ENCODE data around the gene BTNL3.

Gene BTNL3

DNA sequence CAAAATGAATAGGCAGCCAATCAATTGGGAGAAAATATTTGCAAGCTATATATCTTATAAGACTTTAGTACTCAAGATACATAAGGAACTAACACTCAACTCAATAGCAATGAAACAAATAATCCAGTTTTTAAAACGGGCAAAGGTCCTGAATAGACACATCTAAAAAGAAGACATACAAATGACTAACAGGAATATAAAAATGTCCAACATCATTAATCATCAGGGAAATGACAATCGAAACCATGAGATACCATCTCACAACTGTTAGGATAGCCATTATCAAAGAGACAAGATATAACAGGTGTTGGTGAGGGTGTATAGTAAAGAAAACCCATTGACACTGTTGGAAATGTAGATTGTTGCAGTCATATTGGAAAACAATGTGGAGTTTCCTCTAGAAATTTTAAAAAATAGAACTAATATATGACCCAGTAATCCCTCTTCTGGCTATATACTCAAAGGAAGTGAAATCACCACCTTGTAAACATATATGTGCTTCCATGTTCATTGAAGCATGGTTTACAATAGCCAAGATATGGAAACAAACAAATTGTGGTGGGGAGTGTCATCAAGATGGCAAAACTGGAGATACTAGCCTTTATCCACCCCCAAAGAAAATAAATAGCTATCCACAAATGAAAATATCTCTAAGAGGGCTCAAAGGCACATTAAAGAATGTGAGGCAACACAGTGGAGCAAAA is 13.9 kb upstream of the BTNL3 start:
- TF ChIP-seq, protein P1, sequence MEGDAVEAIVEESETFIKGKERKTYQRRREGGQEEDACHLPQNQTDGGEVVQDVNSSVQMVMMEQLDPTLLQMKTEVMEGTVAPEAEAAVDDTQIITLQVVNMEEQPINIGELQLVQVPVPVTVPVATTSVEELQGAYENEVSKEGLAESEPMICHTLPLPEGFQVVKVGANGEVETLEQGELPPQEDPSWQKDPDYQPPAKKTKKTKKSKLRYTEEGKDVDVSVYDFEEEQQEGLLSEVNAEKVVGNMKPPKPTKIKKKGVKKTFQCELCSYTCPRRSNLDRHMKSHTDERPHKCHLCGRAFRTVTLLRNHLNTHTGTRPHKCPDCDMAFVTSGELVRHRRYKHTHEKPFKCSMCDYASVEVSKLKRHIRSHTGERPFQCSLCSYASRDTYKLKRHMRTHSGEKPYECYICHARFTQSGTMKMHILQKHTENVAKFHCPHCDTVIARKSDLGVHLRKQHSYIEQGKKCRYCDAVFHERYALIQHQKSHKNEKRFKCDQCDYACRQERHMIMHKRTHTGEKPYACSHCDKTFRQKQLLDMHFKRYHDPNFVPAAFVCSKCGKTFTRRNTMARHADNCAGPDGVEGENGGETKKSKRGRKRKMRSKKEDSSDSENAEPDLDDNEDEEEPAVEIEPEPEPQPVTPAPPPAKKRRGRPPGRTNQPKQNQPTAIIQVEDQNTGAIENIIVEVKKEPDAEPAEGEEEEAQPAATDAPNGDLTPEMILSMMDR (IDR thresholded peaks at IDR 0.05; ENCODE audit: low read depth, low read length): no peak
- H3K4me3 ChIP-seq (ENCODE audit: low read depth, low read length): no peak overlapping the region

DNA sequence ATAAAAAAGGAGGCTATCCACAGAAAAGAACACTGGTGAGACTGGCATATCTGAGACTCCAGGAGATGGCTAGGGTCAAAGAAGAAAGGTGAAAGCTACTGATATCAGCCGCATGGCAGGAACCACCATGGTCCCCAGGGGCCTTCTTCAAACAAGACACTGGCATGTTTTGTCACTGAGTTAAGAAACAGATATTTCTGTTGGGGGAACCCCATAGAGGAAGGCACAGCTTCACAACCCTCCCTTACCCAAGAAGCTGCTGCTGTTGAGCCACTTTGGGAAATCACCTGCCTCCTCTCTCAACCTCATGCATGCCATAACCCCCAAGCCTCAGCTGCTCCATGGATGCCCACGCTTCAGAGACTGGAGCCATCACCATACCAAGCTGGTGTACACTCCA is 13.3 kb upstream of the BTNL3 start:
- H3K4me3 ChIP-seq (ENCODE audit: low read depth, low read length): no peak overlapping the region
- TF ChIP-seq, protein P1 (IDR thresholded peaks at IDR 0.05; ENCODE audit: low read depth, low read length): no peak

DNA sequence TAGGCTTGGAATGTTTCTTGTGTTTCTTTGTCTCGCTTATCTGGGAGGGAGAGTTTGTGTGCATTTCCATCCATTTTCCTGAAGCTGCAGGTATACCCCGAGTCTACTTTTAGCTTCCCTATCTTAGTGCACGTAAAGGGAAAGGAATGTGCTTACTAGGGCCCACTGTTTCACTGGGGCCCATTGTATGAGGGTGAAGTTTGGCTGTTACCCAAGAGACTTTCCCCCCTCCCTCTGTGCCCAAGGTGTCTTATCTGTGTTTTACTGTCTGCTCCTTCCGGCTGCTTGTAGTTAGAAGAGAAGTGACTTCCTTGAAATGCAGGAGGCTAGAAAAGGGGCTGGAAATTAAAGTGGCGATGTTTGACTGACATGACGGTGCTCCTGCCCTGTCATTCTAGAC is 12.1 kb upstream of the BTNL3 start:
- TF ChIP-seq, protein P1 (IDR thresholded peaks at IDR 0.05; ENCODE audit: low read depth, low read length): no peak
- no peak overlapping the region for H3K4me3 ChIP-seq (ENCODE audit: low read depth, low read length)

DNA sequence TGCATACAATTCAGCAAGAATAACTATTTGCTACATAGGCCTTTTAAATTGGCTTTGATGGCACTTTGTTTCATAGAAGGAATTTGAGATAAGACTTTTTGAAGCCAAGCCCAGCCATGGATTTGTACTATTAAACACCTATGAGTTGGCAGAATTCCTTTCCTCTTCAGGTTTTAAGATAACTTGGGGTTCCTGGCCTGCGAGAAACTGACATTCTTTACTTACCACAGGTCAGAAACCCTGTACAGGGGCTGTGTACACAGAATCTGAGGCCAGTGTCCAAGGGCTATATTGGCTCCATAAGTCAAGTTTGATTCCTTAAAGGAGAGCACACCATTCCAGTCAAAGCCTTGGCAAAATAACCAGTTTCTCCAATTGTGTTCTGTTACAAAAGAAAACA is 10.8 kb upstream of the BTNL3 start:
- TF ChIP-seq, protein P1 (IDR thresholded peaks at IDR 0.05; ENCODE audit: low read depth, low read length): no peak
- no peak overlapping the region for H3K4me3 ChIP-seq (ENCODE audit: low read depth, low read length)

DNA sequence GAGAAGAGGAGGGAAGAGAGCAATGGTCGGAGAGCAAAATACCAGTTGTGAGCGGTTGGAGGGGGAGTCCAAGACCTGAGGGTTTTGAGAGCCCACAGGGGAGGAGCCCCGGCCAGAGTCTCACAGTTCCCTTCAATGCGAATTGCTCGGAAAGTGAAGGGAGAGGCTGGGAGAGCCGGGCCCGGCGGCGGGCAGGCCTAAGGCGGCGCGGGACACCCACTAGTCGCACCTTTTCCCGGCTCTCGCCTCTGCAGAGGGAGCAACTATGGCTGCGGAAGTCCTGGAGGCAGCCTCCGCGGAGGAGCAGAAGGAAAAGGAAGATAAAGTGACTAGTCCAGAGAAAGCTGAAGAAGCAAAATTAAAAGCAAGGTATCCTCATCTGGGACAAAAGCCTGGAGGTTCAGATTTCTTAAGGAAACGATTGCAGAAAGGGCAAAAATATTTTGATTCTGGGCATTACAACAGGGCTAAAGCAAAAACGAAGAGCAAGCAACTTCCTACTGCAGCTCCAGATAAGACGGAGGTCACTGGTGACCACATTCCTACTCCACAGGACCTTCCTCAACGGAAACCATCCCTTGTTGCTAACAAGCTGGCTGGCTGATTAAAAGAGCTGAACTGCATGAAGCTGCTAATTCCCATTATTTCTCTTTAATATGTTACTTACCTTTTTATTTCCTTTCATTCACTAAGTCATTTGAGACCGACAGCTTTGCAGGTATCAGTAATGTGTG is 6.5 kb upstream of the BTNL3 start:
- no peak overlapping the region for H3K4me3 ChIP-seq (ENCODE audit: low read depth, low read length)
- TF ChIP-seq, protein P1 (IDR thresholded peaks at IDR 0.05; ENCODE audit: low read depth, low read length): no peak

DNA sequence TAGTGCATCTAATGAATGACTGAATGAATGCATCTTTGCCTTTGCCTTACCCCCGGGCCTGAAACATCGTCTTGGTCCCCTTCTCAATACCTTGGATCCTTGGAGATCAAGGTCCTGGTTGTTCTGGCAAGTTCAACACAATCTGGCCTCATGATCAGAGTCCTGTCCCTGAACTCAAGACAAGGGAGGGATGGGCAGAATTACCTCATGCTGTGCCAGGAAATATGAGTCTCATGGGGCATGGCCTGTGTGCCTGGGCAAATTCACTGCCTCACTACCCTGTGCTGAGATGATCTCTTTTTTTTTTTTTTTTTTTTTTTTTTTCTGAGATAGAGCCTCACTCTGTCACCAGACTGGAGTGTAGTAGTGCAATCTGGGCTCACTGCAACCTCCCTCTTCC is 630 bp upstream of the BTNL3 start:
- TF ChIP-seq, protein P1 (IDR thresholded peaks at IDR 0.05; ENCODE audit: low read depth, low read length): no peak

More for the DNA sequence above, 630 bp upstream of the BTNL3 start:
- no peak overlapping the region for H3K4me3 ChIP-seq (ENCODE audit: low read depth, low read length)

All from WI38 (cell line).